ENCODE data around the gene JPH3. TPM values are rescaled to one million over a fixed set of nuclear protein-coding genes. Genes with fewer than 3 reads are reported as not detected.

The JPH3 gene
- total RNA-seq, 1 experiment from 2014 or later, result 39.0 TPM

DNA sequence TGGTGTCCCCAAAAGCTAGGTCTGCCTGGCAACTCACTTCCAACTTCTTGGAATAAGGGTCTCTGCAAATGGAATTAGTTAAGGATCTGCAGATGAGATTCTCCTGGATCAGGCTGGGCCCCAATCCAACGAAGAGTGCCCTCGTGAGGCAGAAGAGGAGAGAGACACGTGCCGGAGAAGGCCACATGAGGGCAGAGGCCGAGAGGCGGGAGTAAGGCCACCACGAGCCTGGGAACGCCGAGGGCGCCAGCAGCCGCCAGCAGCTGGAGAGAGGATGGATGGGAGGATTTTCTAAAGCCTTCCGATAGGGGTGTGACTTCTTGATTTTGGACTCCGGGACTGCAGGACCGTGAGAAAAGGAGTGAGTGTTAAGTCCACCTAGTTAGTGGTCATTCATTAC is 76.3 kb downstream of the JPH3 start (continued):
- TF ChIP-seq, protein P1, sequence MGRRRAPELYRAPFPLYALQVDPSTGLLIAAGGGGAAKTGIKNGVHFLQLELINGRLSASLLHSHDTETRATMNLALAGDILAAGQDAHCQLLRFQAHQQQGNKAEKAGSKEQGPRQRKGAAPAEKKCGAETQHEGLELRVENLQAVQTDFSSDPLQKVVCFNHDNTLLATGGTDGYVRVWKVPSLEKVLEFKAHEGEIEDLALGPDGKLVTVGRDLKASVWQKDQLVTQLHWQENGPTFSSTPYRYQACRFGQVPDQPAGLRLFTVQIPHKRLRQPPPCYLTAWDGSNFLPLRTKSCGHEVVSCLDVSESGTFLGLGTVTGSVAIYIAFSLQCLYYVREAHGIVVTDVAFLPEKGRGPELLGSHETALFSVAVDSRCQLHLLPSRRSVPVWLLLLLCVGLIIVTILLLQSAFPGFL (CRISPR knock-in tag; IDR thresholded peaks at IDR 0.05; ENCODE audit: borderline replicate concordance), result 0 out of 2 replicates have a peak, but pooled peaks have one; percentile 48
- TF ChIP-seq, protein P2, sequence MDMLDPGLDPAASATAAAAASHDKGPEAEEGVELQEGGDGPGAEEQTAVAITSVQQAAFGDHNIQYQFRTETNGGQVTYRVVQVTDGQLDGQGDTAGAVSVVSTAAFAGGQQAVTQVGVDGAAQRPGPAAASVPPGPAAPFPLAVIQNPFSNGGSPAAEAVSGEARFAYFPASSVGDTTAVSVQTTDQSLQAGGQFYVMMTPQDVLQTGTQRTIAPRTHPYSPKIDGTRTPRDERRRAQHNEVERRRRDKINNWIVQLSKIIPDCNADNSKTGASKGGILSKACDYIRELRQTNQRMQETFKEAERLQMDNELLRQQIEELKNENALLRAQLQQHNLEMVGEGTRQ (CRISPR knock-in tag; IDR thresholded peaks at IDR 0.05), result peak; percentile 73
- TF ChIP-seq ETV6 (CRISPR knock-in tag; IDR thresholded peaks at IDR 0.05), result peak; percentile 52; the same call in 1 of the 2 replicates
- no peak; the same call in 1 of the 2 replicates for TF ChIP-seq ESRRA (CRISPR knock-in tag; IDR thresholded peaks at IDR 0.05; ENCODE audit: borderline replicate concordance)
- TF ChIP-seq SMAD3 (CRISPR knock-in tag; IDR thresholded peaks at IDR 0.05; ENCODE audit: borderline replicate concordance), result peak; percentile 88
- peak; percentile 62; the same call in 1 of the 2 replicates for TF ChIP-seq NFE2L1 (CRISPR knock-in tag; IDR thresholded peaks at IDR 0.05)
- TF ChIP-seq, protein P3, sequence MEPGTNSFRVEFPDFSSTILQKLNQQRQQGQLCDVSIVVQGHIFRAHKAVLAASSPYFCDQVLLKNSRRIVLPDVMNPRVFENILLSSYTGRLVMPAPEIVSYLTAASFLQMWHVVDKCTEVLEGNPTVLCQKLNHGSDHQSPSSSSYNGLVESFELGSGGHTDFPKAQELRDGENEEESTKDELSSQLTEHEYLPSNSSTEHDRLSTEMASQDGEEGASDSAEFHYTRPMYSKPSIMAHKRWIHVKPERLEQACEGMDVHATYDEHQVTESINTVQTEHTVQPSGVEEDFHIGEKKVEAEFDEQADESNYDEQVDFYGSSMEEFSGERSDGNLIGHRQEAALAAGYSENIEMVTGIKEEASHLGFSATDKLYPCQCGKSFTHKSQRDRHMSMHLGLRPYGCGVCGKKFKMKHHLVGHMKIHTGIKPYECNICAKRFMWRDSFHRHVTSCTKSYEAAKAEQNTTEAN (CRISPR knock-in tag; IDR thresholded peaks at IDR 0.05), result no peak
- TF ChIP-seq, protein P4, sequence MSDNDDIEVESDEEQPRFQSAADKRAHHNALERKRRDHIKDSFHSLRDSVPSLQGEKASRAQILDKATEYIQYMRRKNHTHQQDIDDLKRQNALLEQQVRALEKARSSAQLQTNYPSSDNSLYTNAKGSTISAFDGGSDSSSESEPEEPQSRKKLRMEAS (CRISPR knock-in tag; IDR thresholded peaks at IDR 0.05), result peak; percentile 95
- TF ChIP-seq, protein P5, sequence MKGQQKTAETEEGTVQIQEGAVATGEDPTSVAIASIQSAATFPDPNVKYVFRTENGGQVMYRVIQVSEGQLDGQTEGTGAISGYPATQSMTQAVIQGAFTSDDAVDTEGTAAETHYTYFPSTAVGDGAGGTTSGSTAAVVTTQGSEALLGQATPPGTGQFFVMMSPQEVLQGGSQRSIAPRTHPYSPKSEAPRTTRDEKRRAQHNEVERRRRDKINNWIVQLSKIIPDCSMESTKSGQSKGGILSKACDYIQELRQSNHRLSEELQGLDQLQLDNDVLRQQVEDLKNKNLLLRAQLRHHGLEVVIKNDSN (CRISPR knock-in tag; IDR thresholded peaks at IDR 0.05), result peak; percentile 75
- TF ChIP-seq, protein P6, sequence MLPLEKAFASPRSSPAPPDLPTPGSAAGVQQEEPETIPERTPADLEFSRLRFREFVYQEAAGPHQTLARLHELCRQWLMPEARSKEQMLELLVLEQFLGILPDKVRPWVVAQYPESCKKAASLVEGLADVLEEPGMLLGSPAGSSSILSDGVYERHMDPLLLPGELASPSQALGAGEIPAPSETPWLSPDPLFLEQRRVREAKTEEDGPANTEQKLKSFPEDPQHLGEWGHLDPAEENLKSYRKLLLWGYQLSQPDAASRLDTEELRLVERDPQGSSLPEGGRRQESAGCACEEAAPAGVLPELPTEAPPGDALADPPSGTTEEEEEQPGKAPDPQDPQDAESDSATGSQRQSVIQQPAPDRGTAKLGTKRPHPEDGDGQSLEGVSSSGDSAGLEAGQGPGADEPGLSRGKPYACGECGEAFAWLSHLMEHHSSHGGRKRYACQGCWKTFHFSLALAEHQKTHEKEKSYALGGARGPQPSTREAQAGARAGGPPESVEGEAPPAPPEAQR (CRISPR knock-in tag; IDR thresholded peaks at IDR 0.05), result no peak

DNA sequence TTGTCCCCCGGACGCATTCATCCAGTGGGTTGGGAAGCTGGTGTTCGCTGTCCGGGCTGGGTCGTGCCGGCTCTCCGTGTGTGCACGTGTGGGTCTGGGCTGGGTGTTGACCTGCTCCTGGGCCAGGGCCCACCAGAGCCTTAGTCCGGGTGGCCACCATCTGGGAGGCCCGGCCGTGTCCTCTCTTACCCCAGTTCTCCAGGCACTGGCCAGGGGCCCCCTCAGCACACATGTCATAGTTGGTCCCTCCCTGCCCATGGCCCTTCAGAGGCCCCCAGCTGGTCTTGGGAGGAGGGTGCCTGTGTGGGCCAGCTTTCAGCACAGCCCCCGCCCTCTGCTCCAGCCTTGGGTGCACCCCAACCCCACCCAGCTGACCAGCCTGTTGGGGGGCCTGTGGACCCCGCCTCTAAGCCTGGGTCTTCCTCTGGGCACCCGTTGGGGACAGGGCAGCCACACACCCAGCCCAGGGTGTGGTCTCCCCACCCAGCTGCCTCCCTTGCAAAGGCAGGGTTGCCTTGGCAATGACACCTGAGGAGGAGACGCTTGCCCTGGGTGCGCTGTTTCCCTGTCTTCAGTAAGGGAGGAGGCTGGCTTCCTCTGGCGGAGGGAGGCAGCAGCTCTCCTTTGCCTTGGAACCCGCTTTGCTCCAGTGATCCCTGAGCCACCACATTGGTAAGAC is 77.4 kb downstream of the JPH3 start:
- no peak for ATAC-seq
- no peak for TF ChIP-seq FOXJ3 (CRISPR knock-in tag; IDR thresholded peaks at IDR 0.05; ENCODE audit: borderline replicate concordance)
- TF ChIP-seq MYBL2 (CRISPR knock-in tag; IDR thresholded peaks at IDR 0.05), result no peak
- TF ChIP-seq, protein P7, sequence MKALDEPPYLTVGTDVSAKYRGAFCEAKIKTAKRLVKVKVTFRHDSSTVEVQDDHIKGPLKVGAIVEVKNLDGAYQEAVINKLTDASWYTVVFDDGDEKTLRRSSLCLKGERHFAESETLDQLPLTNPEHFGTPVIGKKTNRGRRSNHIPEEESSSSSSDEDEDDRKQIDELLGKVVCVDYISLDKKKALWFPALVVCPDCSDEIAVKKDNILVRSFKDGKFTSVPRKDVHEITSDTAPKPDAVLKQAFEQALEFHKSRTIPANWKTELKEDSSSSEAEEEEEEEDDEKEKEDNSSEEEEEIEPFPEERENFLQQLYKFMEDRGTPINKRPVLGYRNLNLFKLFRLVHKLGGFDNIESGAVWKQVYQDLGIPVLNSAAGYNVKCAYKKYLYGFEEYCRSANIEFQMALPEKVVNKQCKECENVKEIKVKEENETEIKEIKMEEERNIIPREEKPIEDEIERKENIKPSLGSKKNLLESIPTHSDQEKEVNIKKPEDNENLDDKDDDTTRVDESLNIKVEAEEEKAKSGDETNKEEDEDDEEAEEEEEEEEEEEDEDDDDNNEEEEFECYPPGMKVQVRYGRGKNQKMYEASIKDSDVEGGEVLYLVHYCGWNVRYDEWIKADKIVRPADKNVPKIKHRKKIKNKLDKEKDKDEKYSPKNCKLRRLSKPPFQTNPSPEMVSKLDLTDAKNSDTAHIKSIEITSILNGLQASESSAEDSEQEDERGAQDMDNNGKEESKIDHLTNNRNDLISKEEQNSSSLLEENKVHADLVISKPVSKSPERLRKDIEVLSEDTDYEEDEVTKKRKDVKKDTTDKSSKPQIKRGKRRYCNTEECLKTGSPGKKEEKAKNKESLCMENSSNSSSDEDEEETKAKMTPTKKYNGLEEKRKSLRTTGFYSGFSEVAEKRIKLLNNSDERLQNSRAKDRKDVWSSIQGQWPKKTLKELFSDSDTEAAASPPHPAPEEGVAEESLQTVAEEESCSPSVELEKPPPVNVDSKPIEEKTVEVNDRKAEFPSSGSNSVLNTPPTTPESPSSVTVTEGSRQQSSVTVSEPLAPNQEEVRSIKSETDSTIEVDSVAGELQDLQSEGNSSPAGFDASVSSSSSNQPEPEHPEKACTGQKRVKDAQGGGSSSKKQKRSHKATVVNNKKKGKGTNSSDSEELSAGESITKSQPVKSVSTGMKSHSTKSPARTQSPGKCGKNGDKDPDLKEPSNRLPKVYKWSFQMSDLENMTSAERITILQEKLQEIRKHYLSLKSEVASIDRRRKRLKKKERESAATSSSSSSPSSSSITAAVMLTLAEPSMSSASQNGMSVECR (CRISPR knock-in tag; IDR thresholded peaks at IDR 0.05; ENCODE audit: borderline replicate concordance), result no peak
- TF ChIP-seq EMX1 (CRISPR knock-in tag; IDR thresholded peaks at IDR 0.05), result no peak
- TF ChIP-seq IRF2 (CRISPR knock-in tag; IDR thresholded peaks at IDR 0.05; ENCODE audit: borderline replicate concordance, low read depth), result no peak
- TF ChIP-seq, protein P6 (CRISPR knock-in tag; IDR thresholded peaks at IDR 0.05), result no peak
- TF ChIP-seq, protein P8, sequence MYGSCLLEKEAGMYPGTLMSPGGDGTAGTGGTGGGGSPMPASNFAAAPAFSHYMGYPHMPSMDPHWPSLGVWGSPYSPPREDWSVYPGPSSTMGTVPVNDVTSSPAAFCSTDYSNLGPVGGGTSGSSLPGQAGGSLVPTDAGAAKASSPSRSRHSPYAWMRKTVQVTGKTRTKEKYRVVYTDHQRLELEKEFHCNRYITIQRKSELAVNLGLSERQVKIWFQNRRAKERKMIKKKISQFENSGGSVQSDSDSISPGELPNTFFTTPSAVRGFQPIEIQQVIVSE (CRISPR knock-in tag; IDR thresholded peaks at IDR 0.05; ENCODE audit: borderline replicate concordance), result no peak
- TF ChIP-seq, protein P9, sequence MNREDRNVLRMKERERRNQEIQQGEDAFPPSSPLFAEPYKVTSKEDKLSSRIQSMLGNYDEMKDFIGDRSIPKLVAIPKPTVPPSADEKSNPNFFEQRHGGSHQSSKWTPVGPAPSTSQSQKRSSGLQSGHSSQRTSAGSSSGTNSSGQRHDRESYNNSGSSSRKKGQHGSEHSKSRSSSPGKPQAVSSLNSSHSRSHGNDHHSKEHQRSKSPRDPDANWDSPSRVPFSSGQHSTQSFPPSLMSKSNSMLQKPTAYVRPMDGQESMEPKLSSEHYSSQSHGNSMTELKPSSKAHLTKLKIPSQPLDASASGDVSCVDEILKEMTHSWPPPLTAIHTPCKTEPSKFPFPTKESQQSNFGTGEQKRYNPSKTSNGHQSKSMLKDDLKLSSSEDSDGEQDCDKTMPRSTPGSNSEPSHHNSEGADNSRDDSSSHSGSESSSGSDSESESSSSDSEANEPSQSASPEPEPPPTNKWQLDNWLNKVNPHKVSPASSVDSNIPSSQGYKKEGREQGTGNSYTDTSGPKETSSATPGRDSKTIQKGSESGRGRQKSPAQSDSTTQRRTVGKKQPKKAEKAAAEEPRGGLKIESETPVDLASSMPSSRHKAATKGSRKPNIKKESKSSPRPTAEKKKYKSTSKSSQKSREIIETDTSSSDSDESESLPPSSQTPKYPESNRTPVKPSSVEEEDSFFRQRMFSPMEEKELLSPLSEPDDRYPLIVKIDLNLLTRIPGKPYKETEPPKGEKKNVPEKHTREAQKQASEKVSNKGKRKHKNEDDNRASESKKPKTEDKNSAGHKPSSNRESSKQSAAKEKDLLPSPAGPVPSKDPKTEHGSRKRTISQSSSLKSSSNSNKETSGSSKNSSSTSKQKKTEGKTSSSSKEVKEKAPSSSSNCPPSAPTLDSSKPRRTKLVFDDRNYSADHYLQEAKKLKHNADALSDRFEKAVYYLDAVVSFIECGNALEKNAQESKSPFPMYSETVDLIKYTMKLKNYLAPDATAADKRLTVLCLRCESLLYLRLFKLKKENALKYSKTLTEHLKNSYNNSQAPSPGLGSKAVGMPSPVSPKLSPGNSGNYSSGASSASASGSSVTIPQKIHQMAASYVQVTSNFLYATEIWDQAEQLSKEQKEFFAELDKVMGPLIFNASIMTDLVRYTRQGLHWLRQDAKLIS (CRISPR knock-in tag; IDR thresholded peaks at IDR 0.05; ENCODE audit: borderline replicate concordance), result no peak

More for the DNA sequence above, 77.4 kb downstream of the JPH3 start:
- H3K4me3 Mint-ChIP-seq, result no peak overlapping the region
- H3K9me3 Mint-ChIP-seq, result no peaks in the 10 kb centered on the region
- no peak for DNase-seq (ENCODE audit: low spot score)
- H3K27ac Mint-ChIP-seq, result no peak overlapping the region
- no peaks in the 10 kb centered on the region for H3K27me3 Mint-ChIP-seq (ENCODE audit: low read depth)
- ChIA-PET CTCF (interaction anchor here (1.2 to 2.3 kb wide), 7 partner anchors 12 to 108 kb away, joined by 3 to 11 read pairs (median 9); no protein-coding TSS in a partner anchor), POLR2A (interaction anchor here (0.5 kb wide), 1 partner anchor 248 kb away, joined by 3 read pairs; no protein-coding TSS in a partner anchor)
- H3K36me3 Mint-ChIP-seq, result no peaks in the 10 kb centered on the region
- peaks cover 4% of the 10 kb centered on the region for H3K4me1 Mint-ChIP-seq
